ENCODE results near the gene PDIK1L.

The PDIK1L gene

DNA sequence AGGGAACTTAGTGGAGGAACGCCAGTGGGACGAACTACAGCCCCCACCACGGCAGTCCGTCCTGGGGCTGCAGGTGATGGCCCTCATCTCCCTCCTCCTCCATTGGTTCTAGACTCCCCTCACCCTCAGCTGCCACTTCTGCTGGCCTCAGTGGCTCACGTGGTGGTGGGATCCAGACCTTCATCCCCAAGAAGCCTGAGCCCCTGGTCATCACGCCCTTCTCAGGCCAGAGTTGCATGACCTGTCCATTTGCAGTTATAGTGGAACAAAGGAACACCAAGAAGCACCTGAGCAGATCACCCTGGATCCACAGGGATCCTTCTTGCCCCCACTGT, 34.3 kb downstream of the PDIK1L start:
- Histone ChIP-seq H3K4me3 (replicated peaks; ENCODE audit: insufficient read depth, low read length) (no peak overlapping the region), H3K27me3 (ENCODE audit: insufficient read depth, poor library complexity, severe bottlenecking) (no peaks in the 10 kb centered on the region), H3K27ac (replicated peaks) (no peak overlapping the region)
- TF ChIP-seq SPI1 (IDR thresholded peaks at IDR 0.05; ENCODE audit: borderline replicate concordance, low read depth) (no peak), GABPA (IDR thresholded peaks at IDR 0.05; ENCODE audit: low read depth) (no peak), POLR2AphosphoS5 (IDR thresholded peaks at IDR 0.05; ENCODE audit: low read depth) (no peak), REST (IDR thresholded peaks at IDR 0.05; ENCODE audit: insufficient replicate concordance, low read depth) (no peak)
- TF ChIP-seq, protein P1, sequence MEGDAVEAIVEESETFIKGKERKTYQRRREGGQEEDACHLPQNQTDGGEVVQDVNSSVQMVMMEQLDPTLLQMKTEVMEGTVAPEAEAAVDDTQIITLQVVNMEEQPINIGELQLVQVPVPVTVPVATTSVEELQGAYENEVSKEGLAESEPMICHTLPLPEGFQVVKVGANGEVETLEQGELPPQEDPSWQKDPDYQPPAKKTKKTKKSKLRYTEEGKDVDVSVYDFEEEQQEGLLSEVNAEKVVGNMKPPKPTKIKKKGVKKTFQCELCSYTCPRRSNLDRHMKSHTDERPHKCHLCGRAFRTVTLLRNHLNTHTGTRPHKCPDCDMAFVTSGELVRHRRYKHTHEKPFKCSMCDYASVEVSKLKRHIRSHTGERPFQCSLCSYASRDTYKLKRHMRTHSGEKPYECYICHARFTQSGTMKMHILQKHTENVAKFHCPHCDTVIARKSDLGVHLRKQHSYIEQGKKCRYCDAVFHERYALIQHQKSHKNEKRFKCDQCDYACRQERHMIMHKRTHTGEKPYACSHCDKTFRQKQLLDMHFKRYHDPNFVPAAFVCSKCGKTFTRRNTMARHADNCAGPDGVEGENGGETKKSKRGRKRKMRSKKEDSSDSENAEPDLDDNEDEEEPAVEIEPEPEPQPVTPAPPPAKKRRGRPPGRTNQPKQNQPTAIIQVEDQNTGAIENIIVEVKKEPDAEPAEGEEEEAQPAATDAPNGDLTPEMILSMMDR (IDR thresholded peaks at IDR 0.05; ENCODE audit: insufficient read depth, low read length): no peak
- DNase-seq (ENCODE audit: low read depth in 1 of 2, low spot score in 1 of 2): no peak

DNA sequence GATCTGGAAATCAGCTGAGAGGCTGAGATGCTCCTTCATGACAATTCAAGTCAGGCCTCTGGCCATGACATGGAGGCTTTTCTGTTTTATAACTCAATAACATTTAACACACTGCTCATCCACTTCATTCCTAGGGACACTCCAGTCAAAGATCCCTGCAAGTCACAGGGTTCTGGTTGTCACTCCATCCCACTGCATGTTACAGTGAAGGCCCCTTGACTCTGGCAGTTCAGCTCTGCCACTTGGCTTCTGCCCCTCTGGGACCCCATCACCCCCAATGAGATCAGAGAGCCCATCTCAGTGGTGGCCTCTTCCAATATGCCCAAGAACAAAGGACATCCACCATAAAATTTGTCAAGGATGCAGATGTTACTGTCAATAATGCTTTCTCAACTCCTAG, 37.3 kb downstream of the PDIK1L start:
- Histone ChIP-seq H3K27ac (replicated peaks) (no peak overlapping the region), H3K27me3 (ENCODE audit: insufficient read depth, poor library complexity, severe bottlenecking) (no peaks in the 10 kb centered on the region), H3K4me3 (replicated peaks; ENCODE audit: insufficient read depth, low read length) (no peak overlapping the region)
- TF ChIP-seq GABPA (IDR thresholded peaks at IDR 0.05; ENCODE audit: low read depth): no peak
- TF ChIP-seq, protein P1 (IDR thresholded peaks at IDR 0.05; ENCODE audit: insufficient read depth, low read length): no peak
- no peak for TF ChIP-seq POLR2AphosphoS5 (IDR thresholded peaks at IDR 0.05; ENCODE audit: low read depth)
- TF ChIP-seq REST (IDR thresholded peaks at IDR 0.05; ENCODE audit: insufficient replicate concordance, low read depth): no peak
- no peak for TF ChIP-seq SPI1 (IDR thresholded peaks at IDR 0.05; ENCODE audit: borderline replicate concordance, low read depth)
- no peak for DNase-seq (ENCODE audit: low read depth in 1 of 2, low spot score in 1 of 2)

DNA sequence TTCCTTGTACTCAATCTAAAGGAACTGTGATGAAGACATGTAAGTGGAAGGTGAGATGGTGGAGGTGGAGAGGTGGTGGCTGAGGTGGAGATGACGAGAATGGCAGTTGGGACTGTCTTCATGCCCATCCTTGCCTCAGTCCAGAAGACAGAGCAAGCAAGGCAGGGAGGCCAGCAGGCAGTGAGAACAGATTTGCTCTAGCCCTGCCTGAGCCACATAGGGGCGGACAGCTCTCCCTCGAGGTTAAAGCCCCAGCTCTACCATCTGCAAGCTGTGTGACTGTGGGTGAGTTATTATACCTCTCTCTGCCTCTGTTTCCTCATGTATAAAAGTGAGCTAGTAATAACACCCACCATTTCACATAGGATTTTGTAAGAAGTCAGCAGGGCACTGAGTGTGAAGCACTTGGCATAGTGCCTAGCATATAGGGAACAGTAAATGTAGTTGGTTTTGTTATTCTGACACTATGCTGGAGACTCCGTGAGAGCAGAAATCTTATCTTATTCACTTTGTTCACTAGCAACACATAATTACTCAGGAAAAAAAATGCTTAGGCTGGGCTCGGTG, 42.4 kb downstream of the PDIK1L start:
- Histone ChIP-seq H3K27me3 (ENCODE audit: insufficient read depth, poor library complexity, severe bottlenecking) (peaks cover 4% of the 10 kb centered on the region), H3K27ac (replicated peaks) (no peak overlapping the region), H3K4me3 (replicated peaks; ENCODE audit: insufficient read depth, low read length) (no peak overlapping the region)
- no peak for TF ChIP-seq GABPA (IDR thresholded peaks at IDR 0.05; ENCODE audit: low read depth)
- TF ChIP-seq SPI1 (IDR thresholded peaks at IDR 0.05; ENCODE audit: borderline replicate concordance, low read depth): no peak
- TF ChIP-seq, protein P1 (IDR thresholded peaks at IDR 0.05; ENCODE audit: insufficient read depth, low read length): no peak
- TF ChIP-seq POLR2AphosphoS5 (IDR thresholded peaks at IDR 0.05; ENCODE audit: low read depth): no peak
- no peak for TF ChIP-seq REST (IDR thresholded peaks at IDR 0.05; ENCODE audit: insufficient replicate concordance, low read depth)
- DNase-seq (ENCODE audit: low read depth in 1 of 2, low spot score in 1 of 2): no peak
